Stimulated activated CD8-positive, alpha-beta memory T cell treated with anti-CD3 and anti-CD28 coated beads, Interleukin-4, amount 100 ng/mL, for 24 hours (primary cell): ENCODE results near the gene HSPA9.

Experiments used
- DNase-seq: peaks from one replicate; pipeline ENCODE4 v3.0.0-alpha.2; 2020; ENCODE audit warnings: low read depth

HSPA9 gene

GRCh38 chr5:138575194-138576015, at the start of gene HSPA9:
Gene HSPA9 (minus strand): TSS chr5:138575401. CDS start chr5:138575318, 83 bp downstream.
- DNase-seq, result peak; percentile 92

DNA sequence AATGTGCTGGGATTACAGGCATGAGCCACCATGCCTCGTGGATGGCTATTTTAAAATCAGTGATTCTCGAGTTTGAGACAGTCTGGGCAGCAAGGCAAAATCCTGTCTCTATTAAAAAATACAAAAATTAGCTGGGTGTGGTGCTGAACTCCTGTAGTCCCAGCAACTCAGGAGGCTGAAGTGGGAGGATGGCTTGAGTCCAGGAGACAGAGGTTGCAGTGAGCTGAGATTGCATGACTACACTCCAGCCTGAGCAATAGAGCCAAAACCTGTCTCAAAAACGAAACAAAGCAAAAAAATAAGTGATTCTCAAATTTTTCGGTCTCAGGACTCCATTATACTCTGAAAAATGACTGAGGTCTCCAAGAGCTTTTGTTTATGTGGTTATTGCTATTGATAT, 47.9 kb upstream of the HSPA9 start:
- DNase-seq, result no peak

DNA sequence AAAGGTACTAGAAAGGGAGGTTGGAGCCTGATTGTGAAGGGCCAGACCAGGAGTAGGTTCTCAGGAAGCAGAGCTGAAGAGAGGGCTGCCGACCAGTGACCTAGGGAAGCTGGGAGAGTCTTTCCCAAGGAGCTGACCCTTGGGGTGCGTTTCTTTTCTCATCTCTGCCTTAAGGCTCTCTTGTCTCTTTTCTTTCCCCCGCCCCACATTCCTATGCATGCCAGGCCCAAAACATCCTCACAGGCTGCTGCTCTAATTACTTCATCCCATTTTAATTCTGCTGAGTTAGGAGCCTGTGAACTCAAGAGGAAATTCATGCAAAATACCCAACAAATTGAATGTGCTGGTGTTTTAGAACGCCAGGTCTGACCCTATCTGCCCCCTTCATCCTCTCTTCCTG, 46.9 kb upstream of the HSPA9 start:
- no peak for DNase-seq

GRCh38 chr5:138620663-138621224, 45.5 kb upstream of the HSPA9 start:
- no peak for DNase-seq

- no peak for DNase-seq
Observed at GRCh38 chr5:138616508-138616907, 41.3 kb upstream of the HSPA9 start.

- no peak for DNase-seq
Observed at GRCh38 chr5:138615461-138615860, 40.3 kb upstream of the HSPA9 start.

DNA sequence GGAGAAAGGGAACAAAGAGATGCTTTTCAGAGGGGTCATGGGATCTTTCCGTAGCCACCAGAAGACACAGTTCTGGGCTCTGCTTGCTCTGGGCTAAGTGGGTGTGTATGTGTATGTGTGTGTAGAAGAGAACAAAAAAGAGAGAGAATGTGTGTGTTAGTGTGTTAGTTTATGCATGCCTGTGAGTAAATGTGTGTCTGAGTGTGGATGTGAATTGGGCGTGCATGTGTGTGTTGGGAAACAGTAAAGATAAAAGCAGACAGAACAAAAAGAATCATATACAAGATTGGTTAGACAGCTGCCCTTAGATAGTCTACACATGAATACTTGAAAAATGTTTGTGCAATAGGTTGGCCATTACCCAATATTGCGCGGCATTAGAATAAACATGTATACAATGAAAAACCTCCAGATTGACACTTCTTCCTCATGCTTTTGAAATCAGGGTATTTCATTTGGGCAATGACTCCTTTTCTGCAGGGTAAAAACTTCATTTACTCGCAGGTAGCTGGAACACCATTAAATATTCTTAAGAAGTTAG, 36.5 kb upstream of the HSPA9 start:
- DNase-seq, result no peak

DNA sequence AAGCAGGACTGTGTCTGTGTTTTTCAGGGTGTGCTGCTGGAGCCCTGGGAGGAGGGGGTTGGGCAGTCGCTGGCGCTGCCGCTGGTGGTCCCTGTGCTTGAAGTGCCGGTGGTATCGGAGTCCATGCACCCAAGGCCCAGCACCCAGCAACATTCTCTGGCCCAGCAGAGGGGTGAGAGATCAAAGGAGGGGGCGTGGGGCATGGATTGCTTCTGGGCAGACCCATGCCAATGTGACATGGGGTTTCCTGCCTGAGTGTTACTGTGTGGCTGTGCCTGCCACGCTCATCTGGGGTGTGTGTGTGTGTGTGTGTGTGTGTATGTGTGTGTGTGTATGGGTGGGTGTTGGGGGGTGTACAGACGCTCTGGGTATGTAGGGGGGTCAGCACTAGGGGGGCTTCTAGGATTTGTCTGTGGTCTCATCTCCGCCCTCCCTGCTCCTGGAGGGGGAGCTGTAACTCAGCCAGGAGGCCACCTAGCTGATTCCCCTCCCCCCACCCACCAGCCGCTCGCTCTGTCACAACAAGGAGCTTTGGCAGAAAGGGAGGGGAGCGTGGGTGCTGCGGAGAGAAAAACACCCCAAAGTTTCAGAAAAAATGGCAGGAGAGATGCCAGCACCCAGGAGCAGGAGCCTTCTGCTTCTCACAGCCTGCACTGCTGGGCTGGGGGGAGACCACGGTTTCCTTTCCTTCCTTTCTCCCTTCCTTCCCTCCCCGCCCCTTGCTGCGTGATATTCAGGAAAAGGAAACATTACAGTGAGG, 35.9 kb upstream of the HSPA9 start:
- no peak for DNase-seq

DNA sequence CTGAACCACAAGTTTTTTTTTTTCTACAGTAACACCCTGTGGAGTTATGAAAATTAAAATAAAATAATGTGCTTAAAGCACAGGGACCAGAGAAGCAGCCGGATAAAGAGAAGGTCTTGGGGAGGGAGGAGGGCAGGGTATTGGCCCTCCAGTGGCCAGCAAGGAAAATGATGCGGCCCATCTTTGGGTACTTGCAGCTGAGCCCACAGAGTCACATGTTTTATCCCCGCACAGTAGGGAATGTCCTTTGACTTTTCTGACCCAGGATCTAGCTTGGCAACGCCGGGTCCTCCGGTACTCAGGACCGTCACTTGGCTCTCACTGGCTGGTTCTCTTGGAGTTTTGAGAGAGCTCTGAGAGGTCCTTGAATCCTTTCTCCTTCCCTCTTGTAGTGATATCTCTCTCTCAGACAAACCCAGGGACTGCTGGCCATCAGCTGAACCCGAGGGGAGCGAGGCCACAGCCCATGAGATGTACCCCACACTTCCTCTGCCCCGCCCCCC, 35.3 kb upstream of the HSPA9 start:
- no peak for DNase-seq

- no peak for DNase-seq
Observed at GRCh38 chr5:138606378-138607064, 31.3 kb upstream of the HSPA9 start.

DNA sequence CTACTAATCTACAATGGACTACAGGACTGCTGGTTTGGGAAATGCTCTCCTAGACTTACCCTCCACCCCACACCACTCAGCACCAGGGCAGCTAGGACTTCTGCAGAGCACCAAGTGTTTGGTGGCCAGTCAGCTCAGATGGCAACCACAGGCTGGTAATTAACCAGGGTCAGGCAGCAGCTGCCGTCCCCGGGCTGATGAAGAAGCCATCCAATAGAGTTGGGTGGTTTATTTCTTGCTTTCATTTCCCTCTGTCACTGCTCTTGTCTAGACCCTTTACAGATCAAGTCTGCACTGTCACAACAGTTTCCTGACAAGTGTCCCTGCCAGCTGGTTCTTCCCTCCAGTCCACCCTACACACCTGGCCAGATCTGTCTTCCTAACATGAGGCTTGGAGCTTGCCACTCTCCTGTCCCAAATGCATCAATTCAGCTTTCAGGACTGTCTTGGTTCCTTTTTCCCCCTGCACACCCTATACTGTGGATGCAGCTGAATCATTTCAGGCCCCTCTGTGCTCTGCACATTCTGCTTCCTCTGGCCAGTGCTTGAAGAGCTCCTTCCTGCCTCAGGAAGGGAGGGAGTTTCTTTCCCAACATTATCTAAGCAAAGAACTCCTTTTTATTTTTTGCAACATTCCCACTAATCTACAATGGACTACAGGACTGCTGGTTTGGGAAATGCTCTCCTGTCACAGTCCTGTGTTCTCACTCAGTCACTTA, 30.2 kb upstream of the HSPA9 start:
- DNase-seq, result no peak

- DNase-seq, result no peak
Observed at GRCh38 chr5:138604176-138604785, 29.1 kb upstream of the HSPA9 start.

- DNase-seq, result no peak
Observed at GRCh38 chr5:138603249-138603920, 28.2 kb upstream of the HSPA9 start.

DNA sequence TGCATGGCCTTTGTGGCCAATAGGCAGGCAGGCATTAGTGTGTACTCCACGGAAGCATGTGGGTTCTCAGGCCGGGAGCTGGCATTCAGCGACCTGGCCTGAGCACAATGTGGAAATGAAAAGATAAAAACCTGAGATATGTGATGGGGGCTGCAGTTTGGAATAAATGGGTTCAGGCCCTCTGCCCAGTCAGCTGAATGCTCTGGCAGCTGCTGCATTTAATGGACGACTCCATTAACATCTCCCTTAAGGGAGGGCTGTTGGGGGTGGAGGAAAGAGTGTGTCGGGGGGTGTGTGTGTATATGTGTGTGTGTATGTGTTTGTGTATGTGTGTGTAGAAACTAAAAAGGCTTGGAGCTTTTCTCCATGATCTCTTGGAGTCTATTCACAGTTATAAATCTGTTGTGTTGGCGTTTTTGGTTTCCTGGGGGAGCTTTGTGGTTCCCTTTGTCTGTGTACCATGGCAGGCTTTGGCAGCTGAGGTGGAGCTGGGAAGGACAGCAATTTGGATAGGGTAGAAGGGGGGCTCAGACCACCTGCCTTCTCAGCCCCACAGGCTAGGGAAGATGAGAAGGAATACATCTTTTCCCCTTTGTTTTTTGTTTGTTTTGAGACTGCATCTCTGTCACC, 27.3 kb upstream of the HSPA9 start:
- DNase-seq, result no peak

GRCh38 chr5:138601444-138601843, 26.2 kb upstream of the HSPA9 start:
- DNase-seq, result no peak

GRCh38 chr5:138600446-138600845, 25.2 kb upstream of the HSPA9 start:
- no peak for DNase-seq

DNA sequence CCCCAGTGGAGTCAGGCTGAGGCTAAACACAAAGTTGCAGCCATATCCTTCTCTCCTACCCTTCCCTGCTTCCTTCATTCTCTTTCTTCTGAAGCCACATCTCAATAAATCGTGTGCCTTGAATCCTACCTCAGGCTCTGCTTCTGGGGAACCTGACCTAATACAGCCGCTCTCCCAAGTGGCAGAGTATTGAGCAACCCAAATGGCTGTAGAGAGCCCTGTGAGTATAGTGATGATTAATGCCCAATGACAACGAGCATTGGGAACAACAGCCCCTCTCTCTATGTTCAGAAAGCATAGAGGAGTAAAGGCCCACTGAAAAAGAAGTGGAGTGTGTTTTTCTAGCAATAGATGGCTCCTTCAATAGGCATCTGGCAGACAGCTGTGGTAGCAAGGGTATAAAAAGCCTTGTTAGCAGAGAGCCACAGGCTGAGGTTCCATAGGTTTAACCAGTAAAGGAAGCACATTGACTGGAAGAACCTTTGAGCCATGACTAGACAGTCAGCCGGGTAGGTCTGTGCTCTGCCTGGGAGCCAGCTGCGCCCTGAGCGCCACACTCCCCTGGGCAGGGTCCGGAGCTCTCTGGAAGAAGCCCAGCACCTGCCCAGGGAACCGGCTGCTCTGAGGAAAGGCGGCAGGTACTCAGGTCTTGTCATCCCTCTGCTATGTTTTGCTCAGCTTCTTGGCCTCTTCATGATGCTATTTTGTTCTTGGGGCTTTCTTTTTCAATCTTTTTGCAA, 22.6 kb upstream of the HSPA9 start:
- no peak for DNase-seq

- DNase-seq, result no peak
Observed at GRCh38 chr5:138596105-138596881, 21.1 kb upstream of the HSPA9 start.
